ENCODE data around the gene U2AF1L4. TPM values are rescaled to one million over a fixed set of nuclear protein-coding genes. Genes with fewer than 3 reads are reported as not detected.
"Not testable (repeated sequence)": the region's sequence is repeated elsewhere in the genome, so short reads cannot be mapped to it uniquely, and the experiment has no call there.

The U2AF1L4 gene
- polyA plus RNA-seq, 3 donors, result 13.2 to 30.3 (median 28.8) TPM

DNA sequence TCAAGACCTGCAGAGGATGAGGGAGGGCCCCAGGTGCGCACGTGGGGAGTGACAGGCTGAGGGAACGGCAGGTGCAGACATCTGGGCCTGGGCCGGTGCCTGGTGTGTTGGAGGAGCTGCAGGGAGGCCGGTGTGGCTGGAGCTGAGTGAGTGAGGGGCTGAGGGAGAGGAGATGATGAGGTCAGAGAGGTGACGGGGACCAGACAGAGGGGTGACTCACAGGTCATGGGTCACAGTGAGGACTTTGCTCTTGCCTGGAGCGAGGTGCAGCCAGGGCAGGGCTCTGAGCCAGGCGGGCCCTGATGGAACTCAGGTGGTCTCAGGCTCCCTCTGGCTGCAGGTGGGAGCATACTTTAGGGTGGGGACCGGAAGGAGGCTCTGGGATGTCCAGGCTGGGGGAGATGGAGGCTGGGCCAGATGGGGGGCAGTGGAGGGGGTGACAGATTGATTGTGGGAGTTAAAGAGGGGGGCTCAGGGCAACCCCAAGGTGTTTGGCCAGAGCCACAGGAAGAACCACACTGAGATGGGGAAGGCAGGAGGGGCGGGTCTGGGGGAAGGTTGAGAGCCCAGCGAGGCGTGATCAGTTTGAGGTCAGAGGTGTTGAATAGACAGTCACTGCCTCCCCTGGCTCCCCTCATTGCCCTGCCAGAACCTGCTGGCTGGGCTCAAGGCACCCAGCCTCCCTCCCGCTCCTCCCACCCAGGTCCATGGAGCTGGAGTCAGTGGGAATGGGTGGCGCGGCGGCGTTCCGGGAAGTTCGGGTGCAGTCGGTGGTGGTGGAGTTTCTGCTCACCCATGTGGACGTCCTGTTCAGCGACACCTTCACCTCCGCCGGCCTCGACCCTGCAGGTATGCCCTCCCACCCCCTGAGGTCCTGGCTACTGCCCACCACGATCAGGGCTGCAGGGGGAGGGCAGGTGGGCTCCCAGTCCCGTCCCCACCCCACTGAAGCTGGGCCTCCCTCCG lies 38.5 kb upstream of the U2AF1L4 start:
- no peak overlapping the region for H3K27ac ChIP-seq (ENCODE audit: low read depth, low read length)
- 85 to 92% (median 89%) methylated on average over 16 to 28 of the region's 28 CpGs for WGBS, 3 donors

DNA sequence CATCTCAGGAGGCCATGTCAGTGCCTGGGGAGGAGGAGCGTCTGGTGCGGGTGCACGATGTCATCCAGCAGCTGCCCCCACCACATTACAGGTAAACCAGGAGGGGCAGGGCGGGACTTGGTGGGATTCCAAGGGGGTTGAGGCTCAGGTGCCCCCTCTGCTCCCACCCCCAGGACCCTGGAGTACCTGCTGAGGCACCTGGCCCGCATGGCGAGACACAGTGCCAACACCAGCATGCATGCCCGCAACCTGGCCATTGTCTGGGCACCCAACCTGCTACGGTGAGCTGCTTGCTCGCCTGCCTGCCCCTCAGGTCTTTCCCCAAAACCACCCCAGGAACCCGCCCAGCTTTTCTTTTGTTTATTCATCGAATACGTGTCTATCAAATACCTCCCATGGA lies 37.4 kb upstream of the U2AF1L4 start:
- 95 to 98% (median 96%) methylated on average over 11 to 12 of the region's 12 CpGs for WGBS, 3 donors
- H3K27ac ChIP-seq (ENCODE audit: low read depth, low read length), result no peak overlapping the region

DNA sequence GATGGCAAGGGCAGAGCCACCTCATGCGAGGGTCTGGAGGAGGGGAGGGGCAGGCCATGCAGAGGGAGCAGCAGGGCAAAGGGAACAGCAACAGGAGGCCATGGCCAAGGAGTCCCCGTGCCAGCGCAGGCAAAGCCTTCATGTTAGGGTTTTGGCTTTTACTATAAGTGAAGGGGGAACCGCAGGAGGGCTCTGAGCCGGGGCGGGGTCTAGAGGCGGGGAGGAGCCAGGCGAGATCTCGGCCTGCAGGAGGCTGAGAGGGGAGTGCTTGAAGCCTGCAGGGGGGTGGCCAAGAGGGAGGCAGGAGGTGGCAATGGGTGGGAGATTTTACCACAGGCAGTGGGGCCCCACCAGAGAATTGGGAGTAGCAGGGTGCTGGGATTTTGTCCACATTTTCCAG lies 36.4 kb upstream of the U2AF1L4 start:
- WGBS, 3 donors, result 88 to 94% (median 89%) methylated on average over 8 to 9 of the region's 9 CpGs
- H3K27ac ChIP-seq (ENCODE audit: low read depth, low read length), result no peak overlapping the region

DNA sequence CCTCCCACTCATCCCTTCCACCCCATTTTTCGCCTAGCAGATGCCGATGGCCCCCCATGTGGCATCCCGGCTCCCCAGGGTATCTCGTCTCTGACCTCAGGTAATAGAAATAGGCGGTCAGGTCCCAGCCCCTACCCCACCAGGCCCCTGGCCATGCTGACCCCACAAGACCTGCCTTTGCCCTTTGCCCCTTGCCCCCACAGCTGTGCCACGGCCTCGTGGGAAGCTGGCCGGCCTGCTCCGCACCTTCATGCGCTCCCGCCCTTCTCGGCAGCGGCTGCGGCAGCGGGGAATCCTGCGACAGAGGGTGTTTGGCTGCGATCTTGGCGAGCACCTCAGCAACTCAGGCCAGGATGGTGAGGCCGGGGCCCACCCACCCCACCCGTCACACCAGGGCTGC lies 35.5 kb upstream of the U2AF1L4 start:
- 94 to 95% (median 95%) methylated on average over 19 to 20 of the region's 20 CpGs for WGBS, 3 donors

DNA sequence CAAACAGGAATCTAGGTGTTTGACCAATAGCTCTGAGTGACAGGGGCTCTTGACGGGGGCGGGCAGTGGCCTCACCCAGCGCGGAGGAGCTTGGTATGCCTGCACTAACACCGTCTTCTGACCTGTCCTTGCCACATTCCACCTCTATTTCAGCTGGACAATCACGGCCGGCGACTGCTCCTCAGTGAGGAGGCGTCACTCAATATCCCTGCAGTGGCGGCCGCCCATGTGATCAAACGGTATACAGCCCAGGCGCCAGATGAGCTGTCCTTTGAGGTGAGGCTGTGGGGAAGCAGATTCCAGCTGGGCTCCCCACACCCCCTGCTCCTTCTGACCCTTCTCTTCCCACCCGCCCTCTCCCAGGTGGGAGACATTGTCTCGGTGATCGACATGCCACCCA lies 34.8 kb upstream of the U2AF1L4 start:
- no peak overlapping the region for H3K27ac ChIP-seq (ENCODE audit: low read depth, low read length)
- 90 to 96% (median 94%) methylated on average over 16 of the region's 16 CpGs for WGBS, 3 donors

More for the DNA sequence above, 35.5 kb upstream of the U2AF1L4 start:
- H3K27ac ChIP-seq (ENCODE audit: low read depth, low read length), result no peak overlapping the region

DNA sequence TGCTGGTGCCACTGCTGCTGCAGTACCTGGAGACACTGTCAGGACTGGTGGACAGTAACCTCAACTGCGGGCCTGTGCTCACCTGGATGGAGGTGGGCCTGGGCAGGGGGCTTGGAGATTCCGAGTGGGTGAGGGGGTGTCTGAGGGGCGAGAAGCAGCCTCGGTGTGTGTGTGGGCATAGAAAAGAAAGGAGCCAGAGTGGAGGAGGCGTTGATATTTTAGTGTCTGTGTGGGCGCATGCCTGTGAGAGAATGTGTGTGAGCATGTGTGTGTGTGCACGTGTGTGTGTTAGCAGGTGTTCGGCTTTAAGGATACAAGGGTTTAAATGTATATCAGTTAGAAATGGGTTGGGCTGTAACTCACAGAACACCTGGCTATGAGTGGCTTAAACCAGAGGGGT lies 33.8 kb upstream of the U2AF1L4 start:
- H3K27ac ChIP-seq (ENCODE audit: low read depth, low read length), result no peak overlapping the region
- WGBS, 3 donors, result 93 to 95% (median 93%) methylated on average over 8 of the region's 8 CpGs

DNA sequence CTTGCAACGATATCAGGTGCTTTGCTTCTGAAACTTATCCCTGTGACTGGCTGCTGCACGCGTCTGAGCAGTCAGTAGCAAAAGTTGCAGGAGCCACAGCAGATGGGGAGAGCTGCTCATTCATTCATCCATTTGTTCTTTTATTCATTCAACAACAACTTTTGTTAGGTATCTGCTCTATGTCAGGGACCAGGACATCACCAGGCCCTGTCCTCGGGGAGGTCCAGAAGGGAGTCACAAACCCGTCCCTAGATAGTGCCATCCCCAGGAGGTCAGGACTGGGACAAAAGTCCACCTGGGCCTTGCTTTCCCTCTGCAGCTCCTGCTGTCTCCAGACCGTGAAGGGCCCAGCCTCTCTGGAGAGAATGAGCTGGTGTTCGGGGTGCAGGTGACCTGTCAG lies 32.7 kb upstream of the U2AF1L4 start:
- H3K27ac ChIP-seq (ENCODE audit: low read depth, low read length), result no peak overlapping the region
- 81 to 96% (median 86%) methylated on average over 7 of the region's 7 CpGs for WGBS, 3 donors

DNA sequence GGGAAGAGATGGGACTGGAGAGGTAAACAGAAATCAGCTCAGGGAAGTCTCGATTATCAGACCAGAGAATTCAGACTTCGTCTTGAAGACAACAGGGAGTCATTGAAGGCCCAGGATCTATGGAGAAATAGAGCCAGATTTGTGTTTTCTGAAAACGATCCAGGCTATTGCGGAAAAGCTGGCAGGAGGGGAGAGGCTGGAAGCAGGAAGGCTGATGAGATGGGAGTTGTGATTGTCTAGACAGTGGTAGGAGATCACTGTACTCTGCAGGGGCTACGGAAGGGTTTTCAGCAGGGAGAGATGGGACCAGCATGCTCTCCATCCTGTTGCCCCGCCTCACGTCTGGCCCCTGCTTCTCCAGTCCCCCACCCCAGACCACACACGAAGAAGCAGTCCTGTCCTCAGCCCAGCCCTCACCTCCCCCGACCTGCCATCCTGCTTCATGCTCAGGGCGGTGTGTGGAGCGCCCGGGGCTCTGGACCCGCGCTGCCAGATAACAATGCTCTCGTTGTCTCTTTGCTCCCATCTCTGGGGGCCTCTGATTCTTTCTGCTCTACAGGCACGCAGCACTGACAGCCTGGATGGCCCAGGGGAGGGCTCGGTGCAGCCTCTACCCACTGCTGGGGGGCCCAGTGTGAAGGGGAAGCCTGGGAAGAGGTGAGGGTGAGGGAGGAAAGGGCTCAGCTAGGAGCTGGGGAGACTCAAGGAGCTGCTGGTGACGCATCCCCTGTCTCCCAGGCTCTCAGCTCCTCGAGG lies 32.0 kb upstream of the U2AF1L4 start:
- 70 to 81% (median 75%) methylated on average over 19 of the region's 19 CpGs for WGBS, 3 donors
- H3K27ac ChIP-seq (ENCODE audit: low read depth, low read length), result no peak overlapping the region

DNA sequence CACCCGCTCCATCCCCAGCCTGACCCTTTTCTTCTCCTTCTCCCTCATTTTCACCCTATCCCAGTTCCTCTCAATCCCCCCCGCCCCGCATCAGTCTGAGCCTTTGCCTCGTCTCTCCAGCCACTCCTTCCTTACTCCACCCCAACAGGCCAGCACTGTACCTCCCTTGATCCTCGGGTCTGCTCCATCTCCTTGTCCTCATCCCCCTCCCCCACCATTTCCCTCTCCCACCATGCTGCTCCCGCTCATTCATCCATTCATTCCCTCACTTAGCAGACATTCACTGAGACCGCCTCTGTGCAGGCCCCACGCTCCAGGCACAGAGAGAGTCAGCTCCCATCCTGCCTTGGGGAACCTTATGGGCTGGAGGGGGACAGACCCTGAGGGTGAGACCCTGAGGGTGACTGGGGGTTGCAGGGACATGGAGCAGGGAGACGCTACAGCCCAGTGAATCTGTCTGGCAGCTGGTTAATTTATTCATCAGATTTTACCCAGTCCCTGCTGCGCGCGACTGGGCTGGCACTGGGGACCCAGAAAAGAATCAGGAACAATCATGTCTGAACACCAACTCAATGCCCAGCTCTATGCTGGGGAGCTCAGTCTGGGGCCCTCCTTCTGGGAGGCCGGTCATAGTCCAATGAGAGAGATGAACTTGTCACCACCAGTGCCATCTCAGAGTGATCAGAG lies 31.0 kb upstream of the U2AF1L4 start:
- WGBS, 3 donors, result 58 to 78% (median 62%) methylated on average over 12 to 13 of the region's 13 CpGs
- no peak overlapping the region for H3K27ac ChIP-seq (ENCODE audit: low read depth, low read length)

DNA sequence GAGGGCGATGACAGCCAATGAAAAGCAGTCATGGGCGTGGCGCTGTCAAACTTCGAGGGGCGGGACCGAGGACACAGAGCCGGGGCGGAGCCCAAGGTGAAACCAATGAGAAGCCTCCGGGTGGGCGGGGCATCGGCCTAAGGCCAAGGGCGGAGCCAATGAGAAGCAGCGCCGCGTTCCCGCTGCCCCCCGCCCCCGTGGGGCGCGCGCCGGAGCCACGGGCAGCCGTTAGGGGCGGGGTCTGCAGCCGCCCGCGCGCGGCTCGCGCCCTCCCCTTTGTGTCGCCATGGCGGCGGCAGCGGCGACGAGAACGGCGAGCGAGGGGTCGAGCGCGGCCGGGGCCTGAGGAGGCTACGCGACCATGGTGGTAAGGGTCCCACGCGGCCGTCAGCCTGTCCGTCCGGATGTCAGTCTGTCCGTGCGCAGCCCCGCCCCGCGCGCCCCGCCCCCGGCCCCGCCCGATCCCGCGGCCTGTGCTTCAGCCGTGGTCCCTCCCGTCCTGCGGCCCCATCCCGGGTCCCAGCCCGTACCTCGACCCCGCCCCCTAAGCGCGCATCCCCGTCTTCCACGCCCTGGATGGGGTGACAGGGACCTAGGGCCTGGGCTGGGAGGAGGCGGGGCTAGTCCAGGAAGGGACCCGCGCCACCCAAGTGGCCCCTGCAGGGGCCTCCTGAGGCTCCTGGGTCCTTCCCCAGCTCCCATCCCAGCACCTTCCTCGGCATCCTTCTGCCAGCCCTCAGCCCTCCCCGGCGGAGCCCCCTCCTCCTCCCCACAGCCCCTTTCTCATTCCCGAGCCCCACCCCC lies 30.3 kb upstream of the U2AF1L4 start, which contains the start of gene ARHGAP33:
Gene ARHGAP33 (plus strand): TSS at position 267 of the 804 bp plus-strand sequence. CDS start 95 bp downstream, at position 362.
- no peak within 1 kb of the TSS for H3K27ac ChIP-seq (ENCODE audit: low read depth, low read length)
- WGBS, 3 donors, result 0 to 1% (median 1%) methylated on average over 47 to 82 of the region's 82 CpGs

DNA sequence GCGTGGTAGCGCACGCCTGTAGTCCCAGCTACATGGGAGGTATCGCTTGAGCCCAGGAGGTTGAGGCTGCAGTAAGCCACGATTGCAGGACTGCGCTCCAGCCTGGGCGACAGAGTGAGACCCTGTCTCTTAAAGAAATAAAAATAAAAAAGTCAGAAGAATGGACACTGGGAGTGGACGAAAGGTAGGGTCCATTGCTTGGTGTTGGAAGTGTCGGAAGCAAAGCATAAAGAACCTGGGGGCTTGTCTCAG lies 29.8 kb upstream of the U2AF1L4 start:
- WGBS, 3 donors, result 12 to 27% (median 16%) methylated on average over 9 of the region's 9 CpGs

DNA sequence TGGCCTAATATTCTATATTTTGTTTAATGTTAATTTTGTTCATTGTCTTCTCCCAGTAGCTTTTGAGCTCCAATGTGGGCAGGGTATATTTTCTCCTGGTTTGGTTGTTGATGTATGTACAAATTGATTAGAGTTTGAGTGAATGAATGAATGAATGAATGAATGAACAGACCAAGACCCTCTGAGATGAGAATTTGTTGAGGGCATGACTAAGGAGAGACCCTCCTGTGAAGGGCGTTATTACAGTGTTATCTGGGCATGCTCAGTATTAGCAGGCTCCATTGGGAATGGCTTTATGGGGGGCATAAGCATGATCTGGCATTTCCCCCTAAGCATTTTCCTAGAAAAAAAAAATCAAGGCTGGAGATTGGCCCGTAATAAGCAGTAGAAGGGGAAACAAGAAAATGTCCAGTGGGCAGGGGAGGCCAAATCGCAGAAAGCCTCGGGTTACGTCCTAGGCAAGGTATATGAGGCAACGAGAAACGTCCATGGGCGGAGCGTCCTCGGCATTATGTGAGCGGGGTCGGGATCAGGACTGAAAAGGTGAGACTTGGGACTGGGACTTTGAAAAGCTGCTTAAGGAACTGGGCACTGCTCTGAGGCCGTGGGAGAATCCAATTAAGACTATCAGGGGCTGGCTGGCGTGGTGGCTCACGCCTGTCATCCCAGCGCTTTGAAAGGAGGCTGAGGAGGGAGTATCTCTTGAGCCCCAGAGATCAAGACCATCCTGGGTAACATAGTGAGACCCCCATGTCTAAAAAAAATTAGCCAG lies 29.2 kb upstream of the U2AF1L4 start:
- 37 to 58% (median 43%) methylated on average over 16 of the region's 16 CpGs for WGBS, 3 donors
- no peak overlapping the region for H3K27ac ChIP-seq (ENCODE audit: low read depth, low read length)

More for the DNA sequence above, 29.8 kb upstream of the U2AF1L4 start:
- no peak overlapping the region for H3K27ac ChIP-seq (ENCODE audit: low read depth, low read length)

DNA sequence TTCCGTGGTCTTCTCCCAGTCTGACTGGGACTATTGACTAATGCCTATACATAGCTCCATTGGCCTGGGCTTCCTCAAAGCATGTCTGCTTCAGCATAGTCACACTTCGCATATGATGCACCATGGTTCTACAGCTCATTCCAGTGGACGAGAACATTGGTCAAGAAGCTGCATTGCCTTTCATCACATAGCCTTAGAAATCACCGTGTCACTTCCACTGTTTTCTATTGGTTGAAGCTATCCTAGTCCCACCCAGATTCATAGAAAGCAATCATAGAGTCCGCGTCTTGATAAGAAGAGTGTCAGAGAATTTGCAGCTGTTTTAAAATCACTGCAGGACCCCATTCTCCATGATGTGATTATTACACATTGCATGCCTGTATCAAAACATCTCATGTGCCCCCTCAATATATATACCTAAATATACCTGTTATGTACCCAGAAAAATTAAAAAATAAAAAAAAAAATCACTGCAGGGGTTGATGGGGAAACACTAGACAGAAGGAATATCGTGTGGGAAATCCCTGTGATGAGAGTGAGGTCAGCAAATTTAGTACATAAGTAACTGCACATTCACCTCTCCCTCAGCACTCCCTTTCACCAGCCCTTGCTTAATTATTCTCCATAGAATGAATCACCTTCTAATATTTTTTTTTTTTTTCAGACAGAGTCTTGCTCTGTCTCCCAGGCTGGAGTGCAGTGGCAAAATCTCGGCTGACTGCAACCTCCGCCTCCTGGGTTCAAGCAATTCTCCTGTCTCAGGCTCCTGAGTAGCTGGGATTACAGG lies 28.0 kb upstream of the U2AF1L4 start:
- WGBS, 3 donors, result 55 to 57% (median 55%) methylated on average over 9 of the region's 9 CpGs

DNA sequence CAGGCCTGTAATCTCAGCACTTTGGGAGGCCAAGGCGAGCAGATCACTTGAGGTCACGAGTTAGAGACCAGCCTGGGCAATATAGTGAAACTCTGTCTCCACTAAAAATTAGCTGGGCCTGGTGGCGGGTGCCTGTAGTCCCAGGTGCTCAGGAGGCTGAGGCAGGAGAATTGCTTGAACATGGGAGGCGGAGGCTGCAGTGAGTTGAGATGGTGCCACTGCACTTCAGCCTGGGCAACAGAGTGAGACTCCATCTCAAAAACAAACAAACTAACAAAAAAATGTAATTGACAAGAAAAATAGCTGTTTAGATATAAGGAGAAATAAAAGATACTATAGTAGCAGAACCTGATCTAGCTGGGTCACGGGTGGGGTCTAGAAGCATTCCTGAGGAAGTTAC lies 27.1 kb upstream of the U2AF1L4 start:
- H3K27ac ChIP-seq (ENCODE audit: low read depth, low read length), result not testable (repeated sequence)
- 91 to 94% (median 93%) methylated on average over 5 of the region's 5 CpGs for WGBS, 3 donors

More for the DNA sequence above, 28.0 kb upstream of the U2AF1L4 start:
- H3K27ac ChIP-seq (ENCODE audit: low read depth, low read length), result no peak overlapping the region

DNA sequence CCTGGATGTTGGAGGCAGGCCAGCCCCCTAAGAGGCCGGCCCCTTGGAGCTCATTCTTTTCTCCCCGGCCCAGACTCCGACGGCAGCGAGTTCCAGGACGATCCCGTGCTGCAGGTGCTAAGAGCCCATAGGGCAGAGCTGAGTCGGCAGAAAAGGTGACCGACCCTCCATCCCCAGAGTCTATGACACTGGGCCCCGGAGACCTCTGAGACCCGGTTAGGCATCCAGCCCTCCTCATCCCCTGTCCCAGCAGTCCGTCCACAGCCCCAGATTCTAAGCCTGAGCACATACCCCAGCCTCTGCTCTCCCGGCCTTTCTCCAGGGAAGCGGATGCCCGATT lies 22.8 kb upstream of the U2AF1L4 start:
- WGBS, 3 donors, result 39 to 72% (median 69%) methylated on average over 15 of the region's 15 CpGs
- H3K27ac ChIP-seq (ENCODE audit: low read depth, low read length), result no peak overlapping the region

DNA sequence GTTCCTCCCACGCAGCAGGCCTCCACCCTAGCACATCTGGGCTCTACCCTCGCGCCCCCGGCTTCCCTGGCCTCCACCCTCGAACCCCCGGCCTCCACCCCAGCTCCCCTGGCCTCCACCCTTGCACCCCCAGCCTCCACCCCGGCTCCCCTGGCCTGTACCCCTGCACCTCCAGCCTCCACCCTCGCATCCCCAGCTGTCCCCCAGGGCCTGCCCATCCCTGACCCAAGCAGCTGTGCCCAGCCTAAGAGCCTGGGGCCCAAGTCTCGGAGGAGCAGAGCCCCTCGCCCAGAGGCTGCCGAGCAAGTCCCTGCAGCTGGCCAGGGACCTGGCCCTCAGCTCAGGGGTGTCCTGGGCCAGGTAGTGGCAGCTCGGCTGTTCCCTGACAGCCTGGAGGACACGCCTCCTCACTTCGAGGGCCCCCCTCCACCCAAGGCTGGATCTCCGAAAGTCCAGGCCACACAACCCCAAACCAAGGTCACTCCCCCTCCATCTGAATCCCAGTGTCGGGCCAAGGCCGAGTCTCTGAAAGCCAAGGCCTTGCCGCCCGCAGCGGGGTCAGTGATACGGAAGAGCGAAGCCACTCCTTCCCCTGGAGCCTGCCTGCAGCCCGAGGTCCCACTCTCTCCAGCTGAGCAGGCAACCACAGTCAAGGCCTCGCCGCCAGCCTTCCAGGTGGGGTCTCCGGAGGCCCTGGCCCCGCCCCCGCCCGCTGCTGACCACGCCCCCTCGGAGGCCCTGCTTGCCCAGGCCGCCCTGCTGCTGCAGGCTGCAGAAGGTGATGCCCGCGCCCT lies 22.3 kb upstream of the U2AF1L4 start:
- no peak overlapping the region for H3K27ac ChIP-seq (ENCODE audit: low read depth, low read length)
- 45 to 77% (median 76%) methylated on average over 31 to 34 of the region's 34 CpGs for WGBS, 3 donors

Data from adipose tissue (tissue), 3 donors.